Heart left ventricle (tissue), 13 donors: ENCODE results near the gene STARD9.

Experiments used
- POLR2A ChIP-seq, 2 donors: fragments of 450-650 bp; IDR thresholded peaks; one replicate each; pipeline ENCODE4 v1.6.1; 2017; ENCODE audit warnings: antibody characterized with exemption in 2 of 2, mild to moderate bottlenecking in 2 of 2, moderate library complexity in 2 of 2
- TF ChIP-seq, protein P1 (sequence below), 12 donors: fragments of 200-600 bp; sonication (generic) in 4 of 12; IDR thresholded peaks; one replicate each; pipeline versions ENCODE4 v1.5.0 to v1.8.0; 2018 to 2022; ENCODE audit warnings: antibody characterized with exemption in 12 of 12, mild to moderate bottlenecking in 5 of 12
- donor health status: ischemic (EF 13 %, LVEDD 7.1; RV severe dilation, severe dysfunction).
- donor health status: DM: no; HTN: yes; CAD: no.
- donor health status: DM: no; HTN: no; CAD: no.
- donor health status: ischemic (EF 25% LVEDD 6.9; RV normal size, moderate dysfunction).
- donor health status: ischemic (EF 25% LVEDD 5.7; RV mildly dilated, moderate dysfunction).
- donor health status: ischemic (EF 35%, LVEDD 5.7; RV mildly dilated, moderate dysfunction).
- donor health status: nonischemic (EF 11% LVEDD 7.7; RV severe dilation, severe dysfunction).
- donor health status: DM: yes; HTN: yes; CAD: no.
- donor health status: PGD.
- donor health status: ischemic (EF 29% LVEDD 5.4; RV normal size, mild dysfunction).
- donor health status: nonischemic (EF 23%, LVEDD 6.1; RV moderate dilation, normal function).

DNA sequence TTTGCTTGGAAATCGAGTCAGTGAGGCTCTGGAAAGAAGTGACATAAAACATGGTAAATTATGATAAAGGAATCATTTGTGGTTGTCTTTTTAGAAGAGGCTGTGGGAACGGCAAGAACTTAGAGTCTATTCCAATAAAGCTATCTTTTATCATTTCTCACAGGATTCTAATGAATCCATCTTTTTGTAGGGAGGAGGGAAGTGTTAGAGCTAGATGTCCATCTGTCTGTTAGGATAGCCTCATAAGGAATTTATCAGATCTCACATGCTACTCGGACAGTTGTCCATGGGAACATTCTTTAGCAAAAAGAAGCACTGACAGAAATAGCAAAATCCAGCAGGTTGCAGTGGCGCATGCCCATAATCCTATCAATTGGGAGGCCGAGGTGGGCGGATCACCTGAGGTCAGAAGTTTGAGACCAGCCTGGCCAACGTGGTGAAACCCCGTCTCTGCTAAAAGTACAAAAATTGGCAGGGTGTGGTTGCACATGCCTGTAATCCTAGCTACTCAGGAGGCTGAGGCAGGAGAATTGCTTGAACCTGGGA is 37.0 kb downstream of the STARD9 start:
- TF ChIP-seq, protein P1, sequence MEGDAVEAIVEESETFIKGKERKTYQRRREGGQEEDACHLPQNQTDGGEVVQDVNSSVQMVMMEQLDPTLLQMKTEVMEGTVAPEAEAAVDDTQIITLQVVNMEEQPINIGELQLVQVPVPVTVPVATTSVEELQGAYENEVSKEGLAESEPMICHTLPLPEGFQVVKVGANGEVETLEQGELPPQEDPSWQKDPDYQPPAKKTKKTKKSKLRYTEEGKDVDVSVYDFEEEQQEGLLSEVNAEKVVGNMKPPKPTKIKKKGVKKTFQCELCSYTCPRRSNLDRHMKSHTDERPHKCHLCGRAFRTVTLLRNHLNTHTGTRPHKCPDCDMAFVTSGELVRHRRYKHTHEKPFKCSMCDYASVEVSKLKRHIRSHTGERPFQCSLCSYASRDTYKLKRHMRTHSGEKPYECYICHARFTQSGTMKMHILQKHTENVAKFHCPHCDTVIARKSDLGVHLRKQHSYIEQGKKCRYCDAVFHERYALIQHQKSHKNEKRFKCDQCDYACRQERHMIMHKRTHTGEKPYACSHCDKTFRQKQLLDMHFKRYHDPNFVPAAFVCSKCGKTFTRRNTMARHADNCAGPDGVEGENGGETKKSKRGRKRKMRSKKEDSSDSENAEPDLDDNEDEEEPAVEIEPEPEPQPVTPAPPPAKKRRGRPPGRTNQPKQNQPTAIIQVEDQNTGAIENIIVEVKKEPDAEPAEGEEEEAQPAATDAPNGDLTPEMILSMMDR (IDR thresholded peaks at IDR 0.05): no peak
- TF ChIP-seq POLR2A (IDR thresholded peaks at IDR 0.05): no peak
